ENCODE data around the gene ZNF239. TPM values are rescaled to one million over a fixed set of nuclear protein-coding genes. Genes with fewer than 3 reads are reported as not detected.

ZNF239 gene
- total and polyA plus RNA-seq, 2 of the 8 experiments (the other 6 are each of a cell fraction or from before 2014, with no cell fraction given): 2.4 to 11.4 TPM

DNA sequence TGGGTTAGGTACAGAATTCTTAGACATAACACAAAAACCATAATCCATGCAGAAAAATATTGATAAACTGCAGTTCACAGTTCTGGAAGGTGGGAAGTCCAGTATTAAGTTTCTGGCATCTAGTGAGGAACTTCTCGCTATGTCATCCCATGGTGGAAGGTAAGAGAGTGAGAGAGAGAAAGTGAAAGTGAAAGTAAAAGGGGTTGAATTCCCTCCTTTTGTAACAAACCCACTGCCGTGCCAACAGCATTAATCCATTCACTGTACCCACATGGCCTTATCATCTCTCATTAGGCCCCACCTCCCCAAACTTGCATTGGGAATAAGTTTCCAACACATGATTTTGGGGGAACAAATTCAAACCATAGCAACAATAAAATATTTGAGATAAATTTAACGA, 48.9 kb upstream of the ZNF239 start:
- ChIA-PET CTCF (ENCODE audit: partially characterized antibody) (no interaction called here), POLR2A (ENCODE audit: partially characterized antibody) (interaction anchor here (1.6 kb wide), 1 partner anchor 17 kb away, joined by 3 read pairs; the partner anchor contains the start of gene ZNF485)
- no peak overlapping the region for H4K91ac ChIP-seq (replicated peaks; ENCODE audit: insufficient read length, low read length)
- no peak overlapping the region for H2BK5ac ChIP-seq (ENCODE audit: low read depth, low read length)
- H3K18ac ChIP-seq (ENCODE audit: extremely low read depth, low read length): no peak overlapping the region
- no peak overlapping the region for H3K9ac ChIP-seq (replicated peaks in 1 of 4; ENCODE audit: extremely low read depth in 1 of 4, low read depth in 3 of 4, low read length in 3 of 4)
- H3K4me1 ChIP-seq (replicated peaks in 1 of 4; ENCODE audit: control insufficient read depth in 3 of 4, insufficient read depth in 4 of 4, low read length in 3 of 4): no peaks in the 10 kb centered on the region
- no peak overlapping the region for H2BK20ac ChIP-seq (ENCODE audit: low read length)
- no peak overlapping the region for H4K8ac ChIP-seq (ENCODE audit: extremely low read depth, insufficient read depth, low read length)
- FAIRE-seq (no peak), DNase-seq (ENCODE audit: low read depth in 1 of 2, low spot score in 2 of 2) (no peak)
- H3K4me2 ChIP-seq (ENCODE audit: insufficient read depth in 1 of 2, low read depth in 2 of 2, low read length in 2 of 2): no peak overlapping the region
- H3K23me2 ChIP-seq (ENCODE audit: low read depth, low read length): no peaks in the 10 kb centered on the region
- H4K20me1 ChIP-seq (replicated peaks in 1 of 2; ENCODE audit: control insufficient read depth in 1 of 2, insufficient read depth in 2 of 2, low read length in 2 of 2): no peaks in the 10 kb centered on the region
- H2BK15ac ChIP-seq (ENCODE audit: low read length): no peak overlapping the region
- H2AK5ac ChIP-seq (ENCODE audit: low read depth, low read length): no peak overlapping the region
- peaks cover 4 to 23% of the 10 kb centered on the region in 2 experiments; a peak in 2 of 4 replicates for H3K9me3 ChIP-seq (ENCODE audit: insufficient read depth in 2 of 2, low read depth in 1 of 2, low read length in 1 of 2)
- H3K14ac ChIP-seq (ENCODE audit: insufficient read length): no peak overlapping the region
- WGBS, 2 experiments (ENCODE audit: extremely low coverage in 1 of 2, insufficient coverage in 1 of 2, insufficient read length in 1 of 2, insufficient replicate concordance in 2 of 2, low coverage in 1 of 2, low lambda C conversion rate in 2 of 2, missing lambda C conversion rate in 1 of 2): 91% methylated on average over 3 of the region's 3 CpGs; no CpG with 5 or more reads in 1 of the 2 experiments
- H2AFZ ChIP-seq (ENCODE audit: low read length): no peak overlapping the region
- H3K27me3 ChIP-seq (replicated peaks in 1 of 4; ENCODE audit: control insufficient read depth in 3 of 4, extremely low read depth in 1 of 4, insufficient read depth in 3 of 4, low read length in 3 of 4): no peaks in the 10 kb centered on the region
- no peaks in the 10 kb centered on the region for H3K79me1 ChIP-seq (ENCODE audit: low read depth, low read length)
- no peak overlapping the region for H3K27ac ChIP-seq (ENCODE audit: low read depth, low read length)
- no peak overlapping the region for H4K5ac ChIP-seq (ENCODE audit: insufficient read length, low read depth, low read length)
- H3K4me3 ChIP-seq (ENCODE audit: extremely low read depth in 1 of 4, insufficient read depth in 2 of 4, low read depth in 3 of 4, low read length in 4 of 4): no peak overlapping the region
- no peak overlapping the region for H3K56ac ChIP-seq (replicated peaks; ENCODE audit: insufficient read length, low read depth, low read length)
- no peak overlapping the region for H3K4ac ChIP-seq (replicated peaks; ENCODE audit: insufficient read length, low read depth, low read length)
- no peak overlapping the region for H2BK12ac ChIP-seq (ENCODE audit: low read depth, low read length)
- H3K23ac ChIP-seq (ENCODE audit: insufficient read length): no peak overlapping the region
- H3K79me2 ChIP-seq (ENCODE audit: control insufficient read depth in 1 of 2, insufficient read depth in 2 of 2, low read length in 2 of 2): no peaks in the 10 kb centered on the region
- H2BK120ac ChIP-seq (replicated peaks; ENCODE audit: low read depth, low read length): no peak overlapping the region
- no peaks in the 10 kb centered on the region for H3K36me3 ChIP-seq (ENCODE audit: control insufficient read depth in 2 of 4, insufficient read depth in 4 of 4, low read length in 3 of 4)
- TF ChIP-seq SP2 (IDR thresholded peaks at IDR 0.05; ENCODE audit: low read length): no peak
- TF ChIP-seq SIX5 (IDR thresholded peaks at IDR 0.05; ENCODE audit: low read depth, low read length): no peak
- TF ChIP-seq EP300 (IDR thresholded peaks at IDR 0.05; ENCODE audit: borderline replicate concordance in 1 of 2, low read depth in 2 of 2, low read length in 2 of 2): no peak
- no peak for TF ChIP-seq CTBP2 (IDR thresholded peaks at IDR 0.05; ENCODE audit: borderline replicate concordance, insufficient read depth, insufficient read length, low read length)
- TF ChIP-seq, protein P1, sequence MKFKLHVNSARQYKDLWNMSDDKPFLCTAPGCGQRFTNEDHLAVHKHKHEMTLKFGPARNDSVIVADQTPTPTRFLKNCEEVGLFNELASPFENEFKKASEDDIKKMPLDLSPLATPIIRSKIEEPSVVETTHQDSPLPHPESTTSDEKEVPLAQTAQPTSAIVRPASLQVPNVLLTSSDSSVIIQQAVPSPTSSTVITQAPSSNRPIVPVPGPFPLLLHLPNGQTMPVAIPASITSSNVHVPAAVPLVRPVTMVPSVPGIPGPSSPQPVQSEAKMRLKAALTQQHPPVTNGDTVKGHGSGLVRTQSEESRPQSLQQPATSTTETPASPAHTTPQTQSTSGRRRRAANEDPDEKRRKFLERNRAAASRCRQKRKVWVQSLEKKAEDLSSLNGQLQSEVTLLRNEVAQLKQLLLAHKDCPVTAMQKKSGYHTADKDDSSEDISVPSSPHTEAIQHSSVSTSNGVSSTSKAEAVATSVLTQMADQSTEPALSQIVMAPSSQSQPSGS (IDR thresholded peaks at IDR 0.05; ENCODE audit: low read length): no peak
- TF ChIP-seq EGR1 (IDR thresholded peaks at IDR 0.05; ENCODE audit: borderline replicate concordance, low read depth, low read length): no peak
- TF ChIP-seq JUN (IDR thresholded peaks at IDR 0.05; ENCODE audit: low read depth, low read length): no peak
- TF ChIP-seq, protein P2, sequence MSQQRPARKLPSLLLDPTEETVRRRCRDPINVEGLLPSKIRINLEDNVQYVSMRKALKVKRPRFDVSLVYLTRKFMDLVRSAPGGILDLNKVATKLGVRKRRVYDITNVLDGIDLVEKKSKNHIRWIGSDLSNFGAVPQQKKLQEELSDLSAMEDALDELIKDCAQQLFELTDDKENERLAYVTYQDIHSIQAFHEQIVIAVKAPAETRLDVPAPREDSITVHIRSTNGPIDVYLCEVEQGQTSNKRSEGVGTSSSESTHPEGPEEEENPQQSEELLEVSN (IDR thresholded peaks at IDR 0.05): no peak
- no peak for TF ChIP-seq KDM4A (IDR thresholded peaks at IDR 0.05; ENCODE audit: low read depth, low read length, severe bottlenecking)
- no peak for TF ChIP-seq CBX5 (IDR thresholded peaks at IDR 0.05; ENCODE audit: low read depth, low read length)
